Hindlimb muscle (tissue), 1 donor: ENCODE data around the gene CYP51A1. TPM values are rescaled to one million over a fixed set of nuclear protein-coding genes. Genes with fewer than 3 reads are reported as not detected.
"Not testable (repeated sequence)": the region's sequence is repeated elsewhere in the genome, so short reads cannot be mapped to it uniquely, and the experiment has no call there.

Experiments
- DNase-seq: peaks from one replicate; pipeline ENCODE4 v3.0.0-alpha.2; 2013
- polyA plus RNA-seq: library from polyadenylated mRNA; unstranded; fragments of 120-200 nt; gene quantifications from one replicate; pipeline ENCODE4 v1.2.1, GENCODE V29; 2013; ENCODE audit not compliant: insufficient read length

The CYP51A1 gene
- 31.5 TPM for polyA plus RNA-seq

DNA sequence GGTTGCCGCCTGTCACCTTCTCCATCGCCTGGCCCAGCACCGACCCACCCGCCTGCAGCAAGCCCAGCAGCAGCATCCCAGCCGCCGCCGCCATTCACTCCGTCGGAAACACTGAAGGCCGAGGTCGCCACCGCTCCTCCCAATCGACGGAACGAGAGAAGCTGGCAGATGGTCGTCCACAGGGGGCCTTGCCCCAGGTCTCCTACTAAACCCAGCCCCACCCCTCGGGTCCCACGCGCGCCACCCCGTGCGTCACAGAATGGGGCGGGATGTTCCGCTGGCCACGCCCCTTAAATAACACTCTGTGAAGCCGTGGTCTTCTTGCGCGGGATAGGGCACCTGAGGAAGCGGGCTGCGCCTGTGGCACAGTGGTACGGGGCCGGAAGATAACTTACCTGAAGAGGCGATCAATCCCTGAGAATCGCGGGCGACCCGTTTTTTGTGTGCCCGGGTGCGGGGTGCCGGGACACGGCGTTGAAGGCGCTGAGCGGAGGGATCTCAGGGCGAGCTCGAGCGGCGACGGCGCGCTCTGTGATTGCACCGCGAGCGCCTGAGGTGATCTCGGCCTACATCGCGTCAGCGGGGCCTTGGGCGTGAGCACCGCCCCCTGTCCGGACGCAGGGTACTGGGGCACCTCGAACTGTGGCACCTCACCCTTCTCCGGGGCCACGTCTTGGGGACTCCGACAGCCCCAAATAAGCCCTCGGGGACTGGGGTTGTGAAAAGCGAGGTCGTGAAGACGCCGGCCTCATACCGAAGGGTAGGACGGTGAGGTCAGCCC, at the start of gene CYP51A1:
Gene CYP51A1 (minus strand): TSS at position 207 of the 781 bp plus-strand sequence. CDS start 113 bp downstream, at position 94.
- peak; percentile 97 for DNase-seq

DNA sequence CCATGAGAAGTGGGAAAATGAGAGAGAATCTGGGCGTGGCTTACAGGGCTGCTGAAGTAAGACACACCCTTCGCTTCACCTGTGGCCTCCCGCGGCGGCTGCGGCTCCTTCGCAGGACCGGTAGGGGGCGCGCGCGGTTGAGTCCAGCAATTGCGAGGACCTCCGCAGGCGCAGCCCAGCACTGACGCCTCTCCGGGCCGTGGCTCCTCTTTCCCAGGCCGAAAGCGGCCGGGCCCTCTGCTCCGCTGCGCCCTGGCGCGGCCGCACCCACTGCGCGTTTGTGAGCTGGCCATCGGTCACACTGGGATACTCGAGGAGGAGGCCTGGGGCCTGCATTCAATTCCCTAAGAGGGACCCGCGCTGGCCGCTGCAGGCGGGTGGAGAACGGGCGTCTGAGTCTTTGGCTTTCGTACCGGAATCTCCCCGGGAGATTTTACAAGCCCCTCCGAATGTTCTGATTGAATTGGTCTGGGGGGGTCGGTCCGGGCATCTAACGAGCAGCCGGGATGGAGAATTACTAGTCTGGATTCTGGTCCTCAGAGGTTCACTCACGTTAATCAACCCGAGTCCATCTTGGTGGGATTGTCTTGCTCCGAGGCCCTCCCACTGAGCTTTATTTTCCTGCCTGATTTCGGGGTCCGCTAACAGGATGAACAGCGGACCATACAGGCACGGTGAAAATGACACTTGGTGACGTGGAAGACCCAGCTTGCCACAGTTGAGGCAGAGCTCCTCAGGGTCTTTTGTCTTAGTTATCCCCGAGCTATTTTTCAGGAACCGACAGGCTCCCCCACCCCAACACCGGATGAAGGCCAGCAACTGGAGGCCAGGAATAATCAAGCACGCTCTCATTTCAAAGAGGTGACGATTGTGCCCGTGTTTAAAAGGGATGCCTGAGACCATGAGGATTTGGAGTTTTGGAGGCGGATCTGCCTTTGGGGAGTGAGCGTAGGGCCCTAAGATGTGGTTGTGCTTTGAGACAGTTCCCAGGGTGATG, 44.9 kb upstream of the CYP51A1 start, which contains the start of gene LRRD1:
Gene LRRD1 (minus strand): TSS at position 215 of the 997 bp plus-strand sequence. CDS start 13,940 bp downstream, outside the sequence.
- DNase-seq = peak; percentile 81

DNA sequence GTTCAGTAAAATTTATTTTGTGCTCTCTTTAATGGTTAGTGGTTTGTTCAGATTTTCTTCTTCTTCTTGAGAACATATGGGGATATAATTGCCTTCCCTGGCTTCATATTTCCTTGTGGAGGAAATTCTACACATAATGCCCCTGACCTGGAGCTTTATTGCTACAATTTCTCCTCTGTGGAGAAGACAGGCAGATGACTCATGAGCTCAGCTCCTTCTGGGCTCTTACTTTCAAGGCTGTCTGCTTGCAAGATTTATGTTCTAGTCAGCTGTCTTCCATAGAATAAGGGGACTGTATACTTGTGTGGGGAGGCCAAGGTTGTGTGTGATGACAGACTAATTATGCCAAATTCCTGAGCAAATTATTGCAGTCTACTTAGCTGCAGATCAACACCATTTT, 43.1 kb upstream of the CYP51A1 start:
- DNase-seq = no peak

DNA sequence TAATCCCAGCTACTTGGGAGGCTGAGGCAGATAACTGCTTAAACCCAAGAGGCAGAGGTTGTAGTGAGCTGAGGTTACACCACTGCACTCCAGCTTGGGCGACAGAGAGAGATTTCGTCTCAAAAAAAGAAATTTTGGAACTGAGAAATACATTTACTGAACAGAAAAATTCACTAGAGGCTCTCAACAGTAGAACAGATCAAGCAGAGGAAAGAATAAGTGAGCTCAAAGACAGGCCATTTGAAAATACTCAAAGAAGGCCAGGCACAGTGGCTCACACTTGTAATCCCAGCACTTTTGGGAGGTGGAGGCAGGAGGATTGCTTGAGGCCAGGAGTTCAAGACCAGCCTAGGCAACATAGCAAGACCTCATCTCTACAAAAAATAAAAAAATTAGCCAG, 35.3 kb upstream of the CYP51A1 start:
- DNase-seq = not testable (repeated sequence)

DNA sequence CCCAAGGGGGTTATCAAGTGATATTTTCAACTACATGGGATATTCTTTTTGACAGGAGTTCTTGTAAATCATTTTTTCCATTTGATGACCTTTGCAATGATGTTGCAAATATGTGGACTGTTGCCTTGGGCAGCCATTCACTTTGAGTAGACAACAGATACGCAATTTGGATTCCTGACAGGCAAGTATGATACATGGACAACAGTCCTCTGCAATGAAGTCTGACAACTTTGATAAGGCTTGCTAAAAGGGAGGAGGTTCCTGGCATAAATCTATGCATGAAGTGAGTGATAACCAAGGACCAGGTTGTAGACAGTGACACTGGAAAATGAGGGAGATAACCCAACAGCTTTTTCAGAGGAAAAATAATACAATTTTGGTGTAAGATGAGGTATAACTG, 27.0 kb upstream of the CYP51A1 start:
- no peak for DNase-seq

DNA sequence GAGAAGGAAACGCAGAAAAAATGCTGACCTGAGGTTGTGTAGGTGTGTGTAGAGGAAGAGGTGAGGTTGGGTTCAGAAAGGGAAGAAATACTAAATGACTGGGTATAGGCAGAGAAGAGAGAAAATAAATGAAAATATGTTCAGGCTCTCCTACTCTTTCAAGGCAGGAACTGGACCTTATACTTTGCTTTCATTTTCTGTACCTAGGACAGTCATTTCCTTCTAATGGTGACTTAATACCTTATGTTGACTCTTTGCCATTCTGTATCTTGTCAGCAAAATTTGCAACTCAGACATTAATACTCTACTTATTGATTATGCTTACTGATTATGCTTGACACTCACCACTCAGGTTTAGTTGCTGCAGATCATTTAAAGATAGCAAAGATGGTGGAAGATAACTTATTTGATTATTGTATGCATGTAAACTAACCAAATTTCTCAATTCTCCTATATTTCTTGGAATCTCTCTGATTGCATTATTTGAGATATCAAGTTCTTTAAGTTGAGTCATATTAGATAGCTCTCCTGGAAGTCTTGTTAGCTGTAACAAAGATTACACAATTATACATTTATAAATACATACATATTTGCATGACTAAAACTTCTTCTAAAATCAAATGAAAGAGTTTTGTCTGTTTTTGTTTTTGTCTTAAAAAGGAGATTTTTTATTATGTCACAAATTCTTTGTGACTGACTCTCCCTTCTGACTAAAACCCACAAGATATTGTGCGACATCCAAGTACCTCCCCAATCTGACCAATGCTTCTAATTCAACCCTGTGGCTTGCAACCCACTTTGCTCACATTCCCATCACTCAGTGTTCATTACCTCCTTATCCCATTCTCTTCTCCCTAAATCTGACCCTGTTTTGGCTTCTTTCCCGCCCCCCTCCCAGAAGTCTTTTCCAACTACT, 24.6 kb upstream of the CYP51A1 start:
- DNase-seq = no peak

DNA sequence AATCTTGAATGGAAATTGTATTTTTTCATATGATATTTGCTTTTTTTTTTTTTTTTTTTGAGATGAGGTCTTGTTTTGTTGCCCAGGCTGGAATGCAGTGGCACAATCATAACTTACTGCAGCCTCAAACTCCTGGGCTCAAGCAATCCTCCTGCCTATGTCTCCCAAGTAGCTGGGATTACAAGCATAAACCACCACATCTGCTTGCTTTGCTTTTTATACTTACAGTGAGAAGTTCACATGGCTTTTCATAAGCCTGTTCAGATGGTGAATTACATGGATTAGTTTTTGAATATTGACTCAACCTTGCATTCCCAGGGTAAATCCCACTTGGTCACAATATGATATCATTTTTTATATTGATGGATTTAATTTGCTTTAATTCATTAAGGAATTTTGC, 22.7 kb upstream of the CYP51A1 start:
- DNase-seq = no peak

DNA sequence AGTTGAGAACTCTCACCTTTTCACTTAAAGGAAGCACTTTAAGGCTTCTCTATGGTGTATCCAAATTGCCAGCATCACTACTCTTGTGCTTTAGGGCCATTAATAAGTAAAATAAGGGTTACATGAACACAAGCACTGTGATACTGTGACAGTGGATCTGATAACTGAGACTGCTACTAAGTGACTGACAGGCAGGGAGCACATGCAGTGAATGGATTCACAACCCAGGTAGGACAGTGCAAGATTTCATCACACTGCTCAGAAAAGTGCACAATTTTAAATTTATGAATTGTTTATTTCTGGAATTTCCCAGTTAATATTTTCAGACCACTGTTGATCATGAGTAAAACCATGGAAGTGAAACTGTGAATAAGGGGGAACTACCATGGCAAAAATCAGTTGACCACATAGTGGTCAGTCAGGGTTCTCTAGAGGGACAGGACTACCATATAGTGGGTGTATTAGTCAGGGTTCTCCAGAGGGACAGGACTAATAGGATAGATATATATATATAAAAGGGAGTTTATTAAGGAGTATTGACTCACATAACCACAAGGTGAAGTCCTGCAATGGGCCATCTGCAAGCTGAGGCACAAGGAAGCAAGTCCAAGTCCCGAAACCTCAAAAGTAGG, 20.9 kb upstream of the CYP51A1 start:
- DNase-seq = no peak

DNA sequence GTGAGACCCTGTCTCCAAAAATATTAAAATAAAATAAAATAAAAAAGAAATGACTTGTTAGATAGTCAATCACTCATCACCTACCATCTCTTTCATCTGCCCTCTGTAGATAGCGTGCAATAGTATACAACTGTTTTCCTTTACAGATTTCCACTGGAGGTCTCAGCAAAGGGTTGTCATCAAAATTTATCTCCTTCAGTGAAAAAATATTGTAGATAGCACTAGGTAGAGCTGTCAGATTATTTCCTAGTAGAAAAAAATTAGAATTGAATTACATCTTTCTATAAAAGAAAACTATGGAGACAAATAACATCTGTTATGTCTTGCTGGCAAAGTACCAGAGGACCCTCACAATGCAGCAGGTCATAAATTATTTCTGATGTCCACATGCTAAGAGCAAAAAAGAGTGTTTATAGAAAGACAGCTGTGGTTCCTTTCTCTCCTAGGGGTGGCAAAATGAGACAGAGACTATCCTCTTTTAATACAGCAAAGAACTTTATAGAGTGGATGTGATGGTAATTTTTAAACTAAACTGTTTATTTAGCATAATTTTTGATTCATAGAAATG, 16.3 kb upstream of the CYP51A1 start:
- no peak for DNase-seq

DNA sequence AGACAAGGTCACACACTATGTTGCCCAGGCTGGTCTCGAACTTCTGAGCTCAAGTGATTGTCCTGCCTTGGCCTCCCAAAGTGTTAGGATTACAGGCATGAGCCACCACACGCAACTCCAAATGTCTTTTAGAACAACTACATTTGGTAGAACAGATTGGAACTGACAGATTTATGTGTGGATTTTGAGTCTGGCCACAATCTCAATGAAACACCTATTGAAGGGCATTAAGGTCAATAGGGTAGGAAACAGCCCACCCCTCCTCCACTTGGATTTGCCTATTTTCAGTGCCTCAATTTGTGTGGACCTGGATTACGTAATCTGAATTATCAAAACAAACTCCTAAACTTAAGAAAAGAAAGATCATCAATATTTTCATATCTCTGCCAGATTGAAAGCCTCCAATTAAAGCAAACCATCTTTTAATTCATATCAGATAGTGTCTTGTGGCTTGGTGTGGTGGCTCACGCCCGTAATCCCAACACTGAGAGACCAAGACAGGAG, 15.5 kb upstream of the CYP51A1 start:
- no peak for DNase-seq

DNA sequence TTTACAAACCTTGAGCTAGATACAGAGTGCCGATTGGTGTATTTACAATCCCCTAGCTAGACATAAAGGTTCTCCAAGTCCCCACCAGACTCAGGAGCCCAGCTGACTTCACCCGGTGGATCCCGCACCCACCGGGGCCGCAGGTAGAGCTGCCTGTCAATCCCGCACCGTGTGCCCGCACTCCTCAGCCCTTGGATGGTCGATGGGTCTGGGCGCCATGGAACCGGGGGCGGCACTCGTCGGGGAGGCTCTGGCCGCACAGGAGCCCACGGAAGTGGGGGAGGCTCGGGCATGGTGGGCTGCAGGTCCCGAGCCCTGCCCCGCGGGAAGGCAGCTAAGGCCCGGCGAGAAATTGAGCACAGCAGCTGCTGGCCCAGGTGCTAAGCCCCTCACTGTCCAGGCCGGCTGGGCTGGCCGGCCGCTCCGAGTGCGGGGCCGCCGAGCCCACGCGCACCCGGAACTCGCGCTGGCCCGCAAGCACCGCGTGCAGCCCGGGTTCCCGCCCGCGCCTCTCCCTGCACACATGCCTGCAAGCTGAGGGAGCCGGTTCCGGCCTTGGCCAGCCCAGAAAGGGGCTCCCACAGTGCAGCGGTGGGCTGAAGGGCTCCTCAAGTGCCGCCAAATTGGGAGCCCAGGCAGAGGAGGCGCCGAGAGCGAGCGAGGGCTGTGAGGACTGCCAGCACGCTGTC, 9.1 kb upstream of the CYP51A1 start:
- DNase-seq = not testable (repeated sequence)

DNA sequence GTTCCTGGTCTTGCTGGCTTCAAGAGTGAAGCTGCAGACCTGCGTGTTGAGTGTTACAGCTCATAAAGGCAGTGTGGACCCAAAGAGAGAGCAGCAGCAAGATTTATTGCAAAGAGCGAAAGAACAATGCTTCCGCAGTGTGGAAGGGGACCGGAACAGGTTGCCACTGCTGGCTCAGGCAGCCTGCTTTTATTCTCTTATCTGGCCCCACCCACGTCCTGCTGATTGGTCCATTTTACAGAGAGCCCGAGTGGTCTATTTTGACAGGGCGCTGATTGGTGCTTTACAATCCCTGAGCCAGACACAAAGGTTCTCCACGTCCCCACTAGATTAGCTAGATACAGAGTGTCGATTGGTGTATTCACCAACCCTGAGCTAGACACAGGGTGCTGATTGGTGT, 8.5 kb upstream of the CYP51A1 start:
- not testable (repeated sequence) for DNase-seq

DNA sequence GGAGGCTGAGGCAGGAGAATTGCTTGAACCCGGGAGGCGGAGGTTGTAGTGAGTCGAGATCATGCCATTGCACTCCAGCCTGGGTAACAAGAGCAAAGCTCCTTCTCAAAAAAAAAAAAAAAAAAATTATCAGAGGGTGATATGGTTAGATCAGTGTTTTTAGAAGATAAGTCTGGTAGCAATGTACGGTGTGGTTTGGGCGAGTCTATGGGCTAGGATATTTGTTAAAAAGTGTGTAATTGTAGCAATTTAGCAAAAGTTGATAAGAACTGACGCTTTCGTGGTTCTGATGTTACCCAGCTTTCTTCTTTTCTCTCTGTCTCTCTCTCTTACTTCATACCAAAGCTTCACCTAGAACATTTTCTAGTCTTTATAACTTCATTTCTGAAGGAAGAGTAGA, 6.9 kb upstream of the CYP51A1 start:
- DNase-seq = no peak

DNA sequence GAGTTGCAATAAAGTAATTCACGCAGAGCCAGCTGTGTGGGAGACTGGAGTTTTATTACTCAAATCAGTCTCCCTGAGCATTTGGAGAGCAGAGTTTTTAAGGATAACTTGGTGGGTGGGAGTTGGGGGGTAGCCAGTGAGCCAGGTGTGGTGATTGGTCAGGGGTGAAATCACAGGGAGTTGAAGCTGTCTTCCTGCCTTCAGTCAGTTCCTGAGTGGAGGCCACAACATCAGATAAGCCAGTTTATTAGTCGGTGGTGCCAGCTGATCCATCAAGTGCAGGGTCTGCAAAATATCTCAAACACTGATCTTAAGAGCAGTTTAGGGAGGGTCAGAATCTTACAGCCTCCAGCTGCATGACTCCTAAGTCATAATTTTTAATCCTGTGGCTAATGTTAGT, 3.3 kb upstream of the CYP51A1 start:
- DNase-seq = no peak

DNA sequence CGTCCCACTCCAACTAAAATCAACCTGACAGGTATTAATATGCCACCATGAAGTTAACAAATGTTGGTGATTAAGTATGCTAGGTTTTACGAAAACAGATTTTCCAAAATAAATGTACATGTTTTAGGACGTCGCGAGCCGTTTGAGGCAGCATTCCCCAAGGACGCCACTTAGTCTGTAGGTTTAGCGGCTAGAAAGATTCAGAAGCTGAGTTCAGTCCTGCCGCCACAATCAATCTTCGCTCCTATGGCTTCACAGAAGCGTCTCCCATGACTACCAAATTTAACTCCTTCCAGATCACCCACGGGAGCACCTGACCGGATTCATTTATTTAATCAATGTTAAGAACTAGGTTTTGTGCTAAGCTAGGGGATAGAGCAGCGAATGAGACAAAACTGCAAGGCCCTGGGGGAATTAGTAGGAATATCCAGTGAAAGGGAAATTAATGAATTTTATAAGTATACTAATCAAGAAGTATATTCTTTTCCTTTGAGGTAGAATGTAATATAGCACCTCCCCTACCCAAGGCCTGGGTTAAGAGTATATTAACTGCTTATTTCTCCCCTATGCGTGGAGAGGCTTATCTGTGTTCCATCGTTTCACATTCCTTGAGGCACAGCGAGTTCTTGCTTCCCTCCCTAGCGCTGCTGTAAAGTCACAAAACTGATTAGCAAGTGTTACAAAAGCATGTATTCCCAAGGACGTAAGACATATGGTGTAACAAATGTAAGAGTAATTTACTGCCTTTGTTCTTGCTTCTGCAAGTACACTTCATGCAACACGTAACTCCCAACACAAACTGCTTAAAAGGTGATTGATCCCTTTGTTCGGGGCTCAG, 994 bp upstream of the CYP51A1 start:
- no peak for DNase-seq

DNA sequence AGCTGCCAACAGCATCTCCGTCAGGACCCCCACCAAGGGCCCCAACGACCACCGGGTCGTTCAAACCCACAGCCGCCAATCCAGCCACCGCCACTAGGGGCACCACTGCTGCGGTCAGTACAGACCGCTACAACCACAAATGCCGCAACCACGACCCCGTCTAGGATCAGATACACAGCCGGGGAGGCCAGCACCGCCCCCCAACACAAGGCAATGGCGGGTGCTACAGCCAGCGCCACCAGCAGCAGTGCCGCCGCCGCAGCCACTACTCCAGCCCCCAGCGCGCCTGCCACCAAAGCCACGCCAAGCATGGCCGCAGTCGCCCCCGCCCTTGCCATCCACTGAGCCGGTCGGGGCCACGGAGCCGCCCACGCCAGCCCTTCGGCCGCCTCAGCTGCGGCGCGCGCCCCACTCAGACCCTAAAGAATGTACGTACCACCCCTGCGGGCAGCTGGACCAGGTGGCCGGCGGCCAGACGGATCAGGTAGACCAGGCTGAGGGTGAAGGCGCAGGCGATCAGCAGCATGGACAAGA, 473 bp downstream of the CYP51A1 start:
- peak; percentile 67 for DNase-seq

DNA sequence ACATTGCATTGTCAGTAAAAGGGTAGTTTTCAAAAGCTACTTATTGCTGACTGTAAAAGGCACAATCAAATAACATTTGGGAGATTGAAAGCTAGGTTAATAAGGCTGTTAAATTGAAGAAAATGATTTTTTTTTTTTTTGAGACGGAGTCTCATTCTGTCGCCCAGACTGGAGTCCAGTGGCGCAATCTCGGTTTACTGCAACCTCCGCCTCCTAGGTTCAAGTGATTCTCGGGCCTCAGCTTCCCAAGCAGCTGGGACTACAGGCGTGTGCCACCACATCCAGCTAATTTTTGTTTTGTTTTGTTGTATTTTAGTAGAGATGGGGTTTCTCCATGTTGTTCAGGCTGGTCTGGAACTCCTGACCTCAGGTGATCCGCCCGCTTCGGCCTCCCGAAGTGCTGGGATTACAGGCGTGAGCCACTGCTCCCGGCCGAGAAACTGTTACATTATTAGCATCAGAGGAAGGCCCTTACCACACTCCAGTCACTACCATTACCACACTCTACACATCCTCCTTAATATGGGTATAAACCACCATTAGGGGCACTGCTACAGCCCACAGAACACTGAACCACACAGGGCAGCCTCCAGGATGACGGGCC, 1.0 kb downstream of the CYP51A1 start:
- no peak for DNase-seq

DNA sequence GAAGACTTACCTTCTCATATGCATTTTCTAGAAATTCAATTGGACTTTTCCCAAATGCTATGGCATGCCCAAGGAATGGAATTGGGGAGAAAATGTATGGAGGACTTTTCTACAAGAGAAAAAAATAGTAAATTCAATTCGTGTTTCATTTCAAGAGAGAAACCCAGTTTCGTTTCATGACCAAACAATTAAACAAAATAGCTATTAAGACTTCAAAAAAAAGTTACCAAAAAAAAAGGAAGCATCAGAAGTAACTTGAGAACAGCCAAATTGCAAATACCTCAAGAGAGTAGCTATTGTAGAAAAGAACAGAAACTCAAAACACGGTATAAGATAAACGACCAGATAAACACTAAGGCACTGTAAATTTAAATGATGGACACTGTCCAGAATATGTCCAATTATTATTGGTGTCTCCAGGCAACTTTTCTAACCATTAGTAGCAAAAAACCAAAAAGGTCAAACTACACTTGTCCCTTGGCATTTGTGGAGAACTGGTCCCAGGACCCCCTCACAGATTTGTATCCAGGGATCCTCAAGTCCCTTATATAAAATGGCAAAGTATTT, 2.4 kb downstream of the CYP51A1 start:
- DNase-seq = no peak
